Body of pancreas (tissue), 4 donors: ENCODE results near the gene PTEN.

ENCODE experiments used
- CTCF ChIP-seq, 7 experiments: fragments of 450-650 bp in 4 of 7; fragments of 200-600 bp in 3 of 7; sonication (generic) in 3 of 7; IDR thresholded peaks; one replicate each; pipeline ENCODE4 v1.5.1; 2016 to 2019; ENCODE audit warnings: antibody characterized with exemption in 7 of 7
- POLR2A ChIP-seq, 3 donors: fragments of 450-650 bp; IDR thresholded peaks; one replicate each; pipeline ENCODE4 v1.6.1; 2016; ENCODE audit warnings: antibody characterized with exemption in 3 of 3, mild to moderate bottlenecking in 2 of 3

GRCh38 chr10:88019753-88020152 lies 156.3 kb downstream of the PTEN start:
- TF ChIP-seq CTCF (IDR thresholded peaks at IDR 0.05) = no peak
- no peak for TF ChIP-seq POLR2A (IDR thresholded peaks at IDR 0.05)
